Epithelial cell of prostate (primary cell): Measurements from ENCODE around the gene ZDHHC16.

ENCODE experiments used
- DNase-seq: peaks from one replicate; pipeline ENCODE4 v3.0.0-alpha.2; 2011; ENCODE audit warnings: low read depth, low spot score
- H3K27ac ChIP-seq: fragments of 450-650 bp; 2 replicates; pipeline ENCODE4 v1.5.1; 2017; ENCODE audit warnings: mild to moderate bottlenecking

ZDHHC16 gene

DNA sequence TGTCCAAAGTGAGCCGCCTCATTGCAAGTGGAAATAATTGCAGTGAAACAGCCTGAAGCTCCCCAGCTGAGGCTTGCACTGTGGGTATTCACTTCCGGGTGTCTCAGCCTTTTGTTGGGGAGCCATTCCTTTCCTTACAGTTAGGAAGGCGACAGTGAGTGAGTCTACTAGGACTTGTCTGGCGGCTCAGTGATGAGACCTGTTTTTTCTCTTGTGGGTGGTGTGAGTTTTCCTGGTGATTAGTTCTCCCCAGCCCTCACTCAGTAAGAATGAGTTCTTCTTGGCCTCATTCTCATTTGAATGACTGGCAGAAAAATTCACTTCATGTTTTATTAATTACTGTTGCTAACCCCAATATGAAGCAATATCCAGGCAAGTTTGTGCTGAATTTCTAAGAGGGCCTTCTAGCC, 17.4 kb upstream of the ZDHHC16 start:
- H3K27ac ChIP-seq, result peak overlapping the region; percentile 91
- no peak for DNase-seq

DNA sequence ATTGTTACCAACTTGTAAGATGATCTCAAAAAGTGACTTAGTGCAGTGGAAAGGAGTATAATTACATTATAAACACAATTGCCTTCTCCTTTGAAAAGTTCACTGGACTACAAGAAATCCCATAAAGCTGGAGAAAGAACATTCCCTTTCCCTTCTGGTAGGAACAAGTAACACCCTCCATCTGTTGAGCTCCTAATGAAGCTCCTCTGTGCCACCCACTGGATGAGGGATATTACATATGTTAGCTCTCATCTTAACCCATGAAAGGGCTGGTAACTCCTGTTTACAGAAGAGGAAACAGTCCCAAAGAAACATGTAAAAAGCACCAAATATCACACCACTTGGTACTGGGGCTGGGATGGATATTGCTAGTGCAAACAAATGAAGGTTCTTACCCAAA, 11.9 kb upstream of the ZDHHC16 start:
- no peak for DNase-seq
- peak overlapping the region; percentile 7 for H3K27ac ChIP-seq

DNA sequence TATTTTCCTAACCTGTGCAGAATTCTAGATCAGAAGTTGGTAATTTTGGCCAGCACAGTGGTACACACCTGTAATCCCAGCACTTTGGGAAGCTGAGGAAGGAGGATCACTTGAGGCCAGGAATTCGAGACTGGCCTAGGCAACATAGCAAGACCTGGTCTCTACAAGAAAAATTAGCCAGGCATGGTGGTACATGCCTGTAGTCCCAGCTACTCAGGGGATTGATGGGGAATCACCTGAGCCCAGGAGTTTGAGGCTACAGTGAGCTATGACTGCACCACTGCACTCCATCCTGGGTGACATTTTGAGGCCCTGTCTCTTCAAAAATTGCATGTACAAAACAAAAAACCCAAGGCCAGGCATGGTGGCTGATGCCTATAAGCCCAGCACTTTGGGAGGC, 11.4 kb upstream of the ZDHHC16 start:
- peak overlapping the region; percentile 7 for H3K27ac ChIP-seq
- no peak for DNase-seq

DNA sequence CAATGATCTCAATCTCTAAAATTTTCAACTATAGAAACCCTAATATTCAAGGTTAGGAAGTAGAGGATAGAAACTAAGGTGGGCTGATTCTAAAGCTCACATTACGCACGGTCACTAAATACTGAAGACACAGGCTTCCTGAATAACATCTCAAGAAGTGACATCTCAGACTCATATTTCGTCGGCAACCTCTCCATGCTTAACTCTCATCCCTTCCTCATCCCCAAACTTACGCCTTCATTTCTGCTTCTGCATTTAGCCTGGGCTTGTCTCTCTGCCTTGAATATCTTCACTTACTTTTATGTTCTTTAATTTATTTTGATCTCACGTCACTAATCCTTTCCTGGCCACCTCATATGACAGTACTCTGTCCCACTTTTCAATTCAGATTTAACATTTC, 10.8 kb upstream of the ZDHHC16 start:
- no peak overlapping the region for H3K27ac ChIP-seq
- DNase-seq, result no peak

DNA sequence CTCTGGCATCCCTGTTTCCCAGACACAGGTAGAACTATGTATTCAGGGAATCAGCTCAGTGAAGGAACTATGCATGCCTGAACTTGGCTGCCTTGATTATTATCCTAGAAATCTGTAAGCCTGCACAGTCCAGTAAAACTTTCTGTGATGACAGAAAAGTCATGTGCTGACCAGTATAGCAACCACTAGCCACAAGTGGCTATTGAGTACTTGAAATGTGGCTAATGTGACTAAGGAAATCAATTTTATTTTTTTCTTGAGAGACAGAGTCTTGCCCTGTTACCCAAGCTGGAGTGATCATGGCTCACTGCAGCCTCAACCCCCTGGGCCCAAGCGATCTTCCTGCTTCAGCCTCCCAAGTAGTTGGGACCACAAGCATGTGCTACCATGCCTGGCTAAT, 3.7 kb upstream of the ZDHHC16 start:
- no peak for DNase-seq
- H3K27ac ChIP-seq, result no peak overlapping the region

DNA sequence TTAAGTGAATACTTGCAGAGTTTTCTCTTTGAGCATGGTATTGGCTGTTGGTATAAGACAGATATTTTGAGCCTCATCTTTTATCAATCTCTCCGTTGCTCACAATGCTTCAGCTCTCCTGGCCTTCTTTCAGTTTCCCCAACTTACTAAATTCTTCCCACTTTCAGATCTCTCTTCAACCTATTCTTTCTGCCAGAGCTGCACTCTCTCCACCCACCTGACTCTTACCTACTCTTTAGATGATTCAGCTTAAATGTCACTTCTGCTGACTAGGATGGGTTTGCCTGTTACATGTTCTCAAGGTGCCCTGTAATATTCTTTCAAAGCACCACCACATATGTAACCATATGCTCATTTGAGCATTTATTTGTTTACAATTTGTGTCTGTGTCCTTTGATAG, 1.8 kb upstream of the ZDHHC16 start:
- no peak overlapping the region for H3K27ac ChIP-seq
- no peak for DNase-seq

DNA sequence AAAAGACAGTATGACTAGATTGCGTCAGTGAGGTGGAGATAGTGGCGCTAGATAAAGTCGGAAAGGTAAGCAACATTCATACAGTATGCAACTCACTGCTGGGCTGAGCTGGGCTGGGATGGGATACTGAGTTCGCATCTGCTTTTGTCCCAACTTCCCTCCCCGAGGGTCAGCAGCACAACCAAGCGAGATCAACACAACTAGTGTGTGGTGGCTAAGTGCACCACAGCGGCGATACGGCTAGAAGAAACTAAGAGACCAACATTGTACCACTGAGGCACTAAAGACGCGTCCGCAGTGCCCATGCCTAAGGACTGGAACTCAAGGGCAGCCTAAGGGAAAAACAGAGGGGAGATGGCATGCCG, 636 bp upstream of the ZDHHC16 start:
- peak overlapping the region; percentile 40 for H3K27ac ChIP-seq
- DNase-seq, result no peak

DNA sequence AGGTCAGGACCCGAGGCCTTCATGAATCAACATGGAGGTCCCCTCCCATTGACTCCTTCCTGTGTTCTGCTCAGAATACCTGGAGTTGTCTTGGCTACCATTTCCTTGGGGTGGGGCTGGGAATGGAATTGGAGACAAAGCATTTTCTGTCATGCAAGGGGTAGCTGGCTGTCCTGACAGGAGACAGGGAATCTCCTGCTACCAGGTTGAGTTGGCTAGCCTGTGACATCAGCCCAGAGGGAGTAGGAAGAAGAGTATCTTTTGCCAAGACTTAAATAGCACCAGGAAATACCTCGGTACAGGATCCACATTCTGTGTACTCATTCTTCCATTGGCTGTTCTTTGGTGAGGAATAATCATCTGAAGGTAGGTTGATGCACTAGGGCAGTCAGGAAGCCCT, 4.9 kb downstream of the ZDHHC16 start:
- DNase-seq, result no peak
- H3K27ac ChIP-seq, result peak overlapping the region; percentile 36

DNA sequence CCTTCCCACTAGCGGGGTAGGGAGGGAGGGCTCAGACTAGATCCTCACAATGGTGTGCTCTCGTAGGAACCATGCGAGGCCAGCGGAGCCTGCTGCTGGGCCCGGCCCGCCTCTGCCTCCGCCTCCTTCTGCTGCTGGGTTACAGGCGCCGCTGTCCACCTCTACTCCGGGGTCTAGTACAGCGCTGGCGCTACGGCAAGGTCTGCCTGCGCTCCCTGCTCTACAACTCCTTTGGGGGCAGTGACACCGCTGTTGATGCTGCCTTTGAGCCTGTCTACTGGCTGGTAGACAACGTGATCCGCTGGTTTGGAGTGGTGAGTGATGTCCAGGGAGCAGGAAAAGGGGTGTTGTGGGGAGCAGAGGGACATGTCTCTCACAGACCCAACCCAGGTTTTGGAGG, 5.6 kb downstream of the ZDHHC16 start:
- peak overlapping the region; percentile 36 for H3K27ac ChIP-seq
- no peak for DNase-seq

DNA sequence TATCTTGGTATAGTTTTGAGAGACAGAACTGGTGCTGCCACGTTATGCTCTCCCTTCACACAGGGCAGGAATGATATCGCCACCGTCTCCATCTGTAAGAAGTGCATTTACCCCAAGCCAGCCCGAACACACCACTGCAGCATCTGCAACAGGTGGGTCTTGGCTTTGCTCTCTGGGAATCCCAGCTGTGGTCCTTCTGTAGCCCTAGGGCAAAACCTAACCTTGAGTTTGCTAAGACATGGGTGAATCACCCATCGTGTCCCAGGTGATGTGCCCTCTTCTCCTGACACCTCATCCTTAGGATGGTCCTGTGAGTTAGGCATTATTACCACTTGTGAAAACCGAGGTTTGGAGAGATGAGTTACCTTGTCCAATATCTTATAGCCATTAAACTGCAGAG, 6.4 kb downstream of the ZDHHC16 start:
- DNase-seq, result no peak

DNA sequence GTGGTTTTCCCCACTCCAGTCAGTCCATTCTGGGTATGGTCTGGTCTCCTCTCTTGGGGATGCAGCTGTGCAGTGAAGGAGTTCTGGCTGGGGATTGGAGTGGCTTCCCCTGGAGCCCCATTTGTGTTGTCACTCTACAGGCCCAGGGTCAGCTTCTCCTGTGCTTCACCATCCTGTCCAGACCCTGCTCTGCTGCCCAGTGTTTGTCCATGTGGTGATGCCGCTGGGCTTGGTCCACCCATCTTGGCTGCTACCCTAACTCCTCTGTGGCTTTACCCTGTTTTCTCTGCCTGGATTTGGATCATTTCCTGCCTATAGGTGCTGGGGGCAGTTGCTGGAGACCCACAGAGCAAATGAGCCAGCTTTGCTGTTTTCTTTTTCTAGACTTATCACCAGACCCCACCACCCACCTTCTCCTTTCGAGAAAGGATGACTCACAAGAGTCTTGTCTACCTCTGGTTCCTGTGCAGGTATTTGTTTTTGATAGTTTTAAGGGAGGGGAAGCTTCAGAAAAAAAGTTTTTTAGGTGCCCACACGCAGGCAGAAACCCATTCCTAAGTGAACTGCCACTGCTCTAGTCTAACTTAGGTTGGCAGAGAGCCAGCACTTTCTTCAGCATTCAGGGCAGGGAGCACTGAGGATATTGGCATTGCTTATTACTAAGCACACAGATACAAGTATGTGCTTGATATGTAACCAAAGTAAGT, 8.5 kb downstream of the ZDHHC16 start:
- no peak overlapping the region for H3K27ac ChIP-seq
- DNase-seq, result no peak

More for the DNA sequence above, 6.4 kb downstream of the ZDHHC16 start:
- no peak overlapping the region for H3K27ac ChIP-seq

DNA sequence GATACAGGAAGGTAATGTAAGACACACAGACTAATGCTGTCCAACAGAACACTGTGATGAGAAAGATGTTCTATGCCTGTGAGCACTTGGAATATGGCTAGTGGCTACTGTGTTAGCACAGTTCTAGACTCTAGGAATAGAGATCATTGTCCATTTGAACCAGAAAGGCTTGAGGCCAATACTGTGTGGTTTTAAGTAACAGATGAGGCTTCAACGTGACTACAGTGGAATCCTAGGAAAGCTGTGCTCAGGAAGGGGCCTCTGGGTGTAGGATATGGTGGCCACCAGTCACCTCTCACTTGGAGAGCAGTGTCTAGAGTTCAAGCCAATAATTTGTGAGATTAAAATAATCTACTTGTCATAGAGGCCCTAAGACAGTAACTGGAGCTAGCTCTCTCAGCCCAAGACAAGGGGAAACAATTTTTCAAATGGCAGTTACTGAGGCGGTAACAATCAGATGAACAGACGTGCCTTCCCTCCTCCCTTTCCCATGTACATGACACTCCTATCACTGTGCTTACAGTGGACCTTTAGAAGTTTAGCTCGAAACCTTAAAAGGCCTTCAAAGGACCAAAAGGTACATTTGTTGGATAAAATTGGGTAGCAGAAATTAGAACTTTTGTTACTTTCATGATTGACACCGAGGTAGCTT, 10.2 kb downstream of the ZDHHC16 start:
- DNase-seq, result no peak

DNA sequence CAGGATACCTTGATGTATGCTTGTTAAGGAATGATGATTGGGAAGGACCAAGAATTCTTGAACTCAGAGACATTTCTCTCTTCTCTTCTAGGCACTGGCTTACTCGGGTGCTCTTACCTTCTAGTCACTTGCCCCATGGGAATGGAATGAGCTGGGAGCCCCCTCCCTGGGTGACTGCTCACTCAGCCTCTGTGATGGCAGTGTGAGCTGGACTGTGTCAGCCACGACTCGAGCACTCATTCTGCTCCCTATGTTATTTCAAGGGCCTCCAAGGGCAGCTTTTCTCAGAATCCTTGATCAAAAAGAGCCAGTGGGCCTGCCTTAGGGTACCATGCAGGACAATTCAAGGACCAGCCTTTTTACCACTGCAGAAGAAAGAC, 10.7 kb downstream of the ZDHHC16 start:
- no peak overlapping the region for H3K27ac ChIP-seq
- DNase-seq, result no peak

More for the DNA sequence above, 10.2 kb downstream of the ZDHHC16 start:
- H3K27ac ChIP-seq, result no peak overlapping the region

DNA sequence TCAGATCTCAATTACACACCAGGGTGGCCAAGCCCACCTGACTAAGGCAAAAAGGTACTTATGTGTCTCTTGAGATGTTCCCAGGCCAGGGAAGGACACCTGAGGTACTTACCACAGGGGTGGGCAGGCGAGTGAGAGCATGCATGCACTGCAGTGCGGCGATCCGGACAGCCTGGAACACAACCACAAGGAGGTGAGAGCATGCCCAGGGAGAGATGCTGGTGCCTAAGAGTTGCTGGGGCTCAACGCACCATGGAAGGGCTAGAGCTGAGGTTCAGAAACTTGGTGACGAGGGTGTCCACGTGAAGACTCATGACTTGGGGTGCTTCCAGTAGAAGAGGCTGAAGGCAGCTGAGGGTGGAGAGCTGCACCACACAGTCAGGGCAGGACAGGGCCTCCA, 13.1 kb downstream of the ZDHHC16 start:
- no peak for DNase-seq
- no peak overlapping the region for H3K27ac ChIP-seq

DNA sequence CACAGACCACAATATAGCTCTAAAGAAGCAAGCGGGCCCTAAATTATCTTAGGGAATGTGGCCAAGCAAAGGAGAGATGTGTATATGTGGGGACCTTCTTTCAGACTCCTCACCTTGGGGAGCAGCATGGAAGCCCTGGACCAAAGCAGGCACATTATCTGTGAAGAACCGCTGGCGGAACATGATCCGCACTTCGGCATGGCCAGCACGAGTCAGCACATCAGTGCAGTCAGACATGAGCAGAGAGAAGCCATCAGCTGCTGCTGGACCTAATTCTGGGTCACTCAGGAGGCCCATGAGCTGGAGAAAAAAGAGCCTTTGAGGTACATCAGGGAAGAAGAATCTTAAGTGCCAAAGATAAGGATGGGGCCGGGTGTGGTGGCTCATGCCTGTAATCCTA, 14.0 kb downstream of the ZDHHC16 start:
- H3K27ac ChIP-seq, result no peak overlapping the region
- no peak for DNase-seq

DNA sequence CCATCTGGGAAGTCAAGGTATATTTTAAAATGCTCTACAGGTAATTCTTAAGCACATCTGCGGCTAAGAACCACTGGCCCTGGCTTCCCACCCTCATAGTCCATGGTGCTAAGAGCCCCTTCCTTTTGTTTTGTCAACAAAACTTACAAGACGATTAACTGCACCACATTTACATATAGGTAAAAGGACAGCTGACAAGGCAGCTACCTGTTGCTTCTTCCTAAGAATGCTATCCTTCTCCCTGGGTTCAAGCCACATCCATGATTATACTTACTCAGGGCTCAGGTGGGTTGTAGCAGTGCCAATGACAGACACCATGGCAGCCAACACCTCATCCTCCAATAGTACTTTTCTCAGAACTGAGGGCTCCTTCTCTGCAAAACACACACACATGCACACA, 16.3 kb downstream of the ZDHHC16 start:
- no peak overlapping the region for H3K27ac ChIP-seq
- no peak for DNase-seq

DNA sequence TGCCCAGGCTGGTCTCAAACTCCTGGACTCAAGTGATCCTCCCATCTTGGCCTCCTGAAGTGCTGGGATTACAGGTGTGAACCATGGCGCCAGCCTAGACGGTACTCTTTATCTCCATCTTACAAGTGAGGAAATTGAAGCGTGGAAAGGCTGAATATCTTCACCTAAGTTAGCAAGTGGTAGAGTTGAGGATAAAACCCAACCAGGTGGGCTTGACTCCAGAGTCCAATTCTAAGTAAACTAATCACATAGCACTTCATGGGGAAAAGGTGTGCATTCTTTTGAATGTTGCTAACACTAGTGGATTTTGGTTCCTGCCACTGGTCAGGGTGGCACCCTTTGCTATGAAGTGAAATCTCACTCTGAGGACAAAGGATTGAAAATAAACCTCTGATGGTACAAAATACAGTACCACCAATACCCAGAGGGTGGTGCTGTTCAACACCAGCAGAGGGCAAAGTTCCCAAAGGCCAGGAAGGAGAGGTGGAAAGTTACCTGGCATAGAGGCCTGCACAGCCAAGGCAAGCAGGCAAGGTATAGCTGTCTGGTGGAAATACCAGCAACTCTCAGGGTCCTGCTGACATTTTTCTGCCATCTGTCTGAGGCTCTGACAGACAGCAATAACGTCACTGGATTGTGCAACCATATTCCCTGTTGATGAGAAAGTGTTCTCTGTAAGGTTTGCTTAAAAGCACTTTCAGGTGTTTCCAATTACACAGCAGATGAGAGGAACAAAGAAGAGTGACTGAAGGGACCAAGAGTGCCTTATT, 17.6 kb downstream of the ZDHHC16 start:
- H3K27ac ChIP-seq, result peak overlapping the region; percentile 64
- no peak for DNase-seq

DNA sequence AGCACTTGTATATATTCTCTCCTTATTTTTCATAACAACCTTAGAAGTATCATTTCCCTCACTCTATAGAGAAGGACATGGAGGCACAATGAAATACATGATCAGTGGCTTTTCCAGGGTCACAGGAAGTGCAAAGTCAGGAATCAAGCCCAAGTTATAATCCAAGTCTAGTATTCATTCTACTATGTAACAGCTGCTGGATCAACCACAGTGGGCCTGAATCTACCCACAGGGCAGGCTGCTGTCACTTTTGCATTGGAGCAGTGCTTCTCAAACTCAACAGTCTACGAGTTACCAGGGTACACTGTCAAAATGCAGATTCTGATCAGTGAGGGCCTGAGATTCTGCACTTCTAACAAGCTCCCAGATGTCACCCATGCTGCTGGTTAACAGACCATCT, 18.3 kb downstream of the ZDHHC16 start:
- DNase-seq, result no peak
- H3K27ac ChIP-seq, result peak overlapping the region; percentile 64

DNA sequence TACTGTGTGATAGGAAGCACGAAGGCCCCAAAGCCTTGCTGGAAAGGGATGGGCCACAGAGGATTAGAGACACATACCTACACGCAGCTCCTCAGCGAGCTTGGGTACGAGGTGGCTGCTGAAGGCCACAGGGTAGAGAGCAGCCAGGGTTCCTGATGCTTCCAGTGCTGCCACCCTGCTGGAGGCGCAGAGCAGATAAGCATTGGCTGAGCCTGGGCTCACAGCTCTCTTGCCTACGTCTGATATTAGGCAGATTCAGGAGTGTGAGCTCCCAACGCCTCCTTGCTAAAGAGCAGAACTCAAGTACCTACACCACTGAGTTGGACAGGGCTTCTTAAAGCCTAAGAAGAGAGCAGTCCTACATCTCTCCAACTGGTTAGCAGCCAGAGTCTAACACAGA, 20.0 kb downstream of the ZDHHC16 start:
- DNase-seq, result no peak
- H3K27ac ChIP-seq, result peak overlapping the region; percentile 64

DNA sequence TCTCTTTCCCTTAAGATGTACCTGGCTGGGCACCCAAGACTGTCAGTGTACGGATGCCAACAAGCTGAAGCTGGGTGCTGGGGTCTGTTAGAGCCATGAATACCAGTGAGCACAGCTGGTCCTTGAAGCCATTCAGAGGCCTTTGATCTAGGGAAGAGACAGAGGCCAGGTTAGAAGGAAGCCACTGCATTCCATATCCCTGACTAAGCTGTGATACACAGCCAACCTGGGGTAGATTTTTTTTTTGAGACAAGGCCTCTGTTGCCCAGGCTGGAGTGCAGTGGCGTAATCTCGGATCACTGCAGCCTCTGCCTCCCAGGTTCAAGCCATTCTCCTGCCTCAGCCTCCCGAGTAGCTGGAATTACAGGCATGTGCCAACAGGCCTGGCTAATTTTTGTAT, 20.8 kb downstream of the ZDHHC16 start:
- DNase-seq, result no peak
- H3K27ac ChIP-seq, result peak overlapping the region; percentile 64

DNA sequence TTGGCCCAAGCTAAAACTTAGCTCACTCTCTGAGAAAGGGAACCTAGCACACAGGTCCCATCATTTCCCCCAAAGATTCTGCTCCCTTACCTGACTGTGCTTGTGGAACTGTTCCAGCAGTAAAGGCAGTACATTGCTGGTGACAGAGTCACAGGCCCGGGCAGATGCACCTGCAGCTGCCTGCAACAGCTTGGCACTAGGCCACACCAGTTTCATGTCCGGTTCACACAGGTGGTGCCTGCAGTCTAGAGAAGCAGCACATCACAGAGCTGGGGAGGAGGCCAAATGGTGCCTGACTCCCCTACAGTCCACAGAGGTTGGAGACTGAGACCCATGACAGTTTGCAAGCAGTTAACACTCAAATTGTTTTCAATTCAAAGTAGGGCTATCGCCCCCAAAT, 22.2 kb downstream of the ZDHHC16 start:
- H3K27ac ChIP-seq, result peak overlapping the region; percentile 64
- DNase-seq, result no peak
